Epithelial cell of esophagus (primary cell): ENCODE results near the gene GPR22.
A peak's percentile ranks its signal among the peaks of the same experiment; 100 is the strongest.

ENCODE experiments used
- DNase-seq: peaks from one replicate; pipeline ENCODE4 v3.0.0; 2010; ENCODE audit warnings: low read depth
- H3K4me3 ChIP-seq: 2 replicates; pipeline ENCODE4 v1.5.1; 2011; ENCODE audit warnings: mild to moderate bottlenecking, low read length, control low read depth
- CTCF ChIP-seq: IDR thresholded peaks from 2 replicates; pipeline ENCODE4 v1.5.1; 2011; ENCODE audit warnings: low read depth, mild to moderate bottlenecking, low read length, control low read depth, inconsistent platforms; ENCODE audit not compliant: insufficient read depth; ENCODE audit errors: missing control alignments

Gene GPR22

DNA sequence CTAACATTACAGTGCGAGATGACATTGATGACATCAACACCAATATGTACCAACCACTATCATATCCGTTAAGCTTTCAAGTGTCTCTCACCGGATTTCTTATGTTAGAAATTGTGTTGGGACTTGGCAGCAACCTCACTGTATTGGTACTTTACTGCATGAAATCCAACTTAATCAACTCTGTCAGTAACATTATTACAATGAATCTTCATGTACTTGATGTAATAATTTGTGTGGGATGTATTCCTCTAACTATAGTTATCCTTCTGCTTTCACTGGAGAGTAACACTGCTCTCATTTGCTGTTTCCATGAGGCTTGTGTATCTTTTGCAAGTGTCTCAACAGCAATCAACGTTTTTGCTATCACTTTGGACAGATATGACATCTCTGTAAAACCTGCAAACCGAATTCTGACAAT is 4.3 kb downstream of the GPR22 start:
- H3K4me3 ChIP-seq, result no peak overlapping the region
- DNase-seq, result no peak
- no peak for TF ChIP-seq CTCF

- DNase-seq, result no peak
- no peak for TF ChIP-seq CTCF
- no peak overlapping the region for H3K4me3 ChIP-seq
These were observed 9.4 kb downstream of the GPR22 start for GRCh38 chr7:107479303-107479702.

DNA sequence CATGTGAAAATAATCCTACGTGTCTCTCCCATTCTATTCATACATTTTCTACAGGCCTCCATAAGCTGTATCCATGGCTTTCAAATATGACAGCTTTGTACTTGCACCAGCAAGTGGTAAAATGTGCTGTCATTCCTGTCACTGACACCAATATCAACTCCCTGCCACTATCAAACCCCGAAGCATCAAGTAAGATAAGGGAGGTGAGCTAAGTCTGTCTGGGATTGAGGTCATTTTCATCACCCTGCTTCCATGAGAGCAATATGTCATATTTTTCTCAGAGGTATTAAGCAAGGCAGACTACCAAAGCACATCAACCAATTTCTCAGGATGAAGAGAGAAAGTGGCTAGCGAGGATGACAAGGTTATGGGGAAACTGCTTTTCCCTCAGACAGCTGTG is 11.1 kb downstream of the GPR22 start:
- H3K4me3 ChIP-seq, result no peak overlapping the region
- TF ChIP-seq CTCF, result no peak

DNA sequence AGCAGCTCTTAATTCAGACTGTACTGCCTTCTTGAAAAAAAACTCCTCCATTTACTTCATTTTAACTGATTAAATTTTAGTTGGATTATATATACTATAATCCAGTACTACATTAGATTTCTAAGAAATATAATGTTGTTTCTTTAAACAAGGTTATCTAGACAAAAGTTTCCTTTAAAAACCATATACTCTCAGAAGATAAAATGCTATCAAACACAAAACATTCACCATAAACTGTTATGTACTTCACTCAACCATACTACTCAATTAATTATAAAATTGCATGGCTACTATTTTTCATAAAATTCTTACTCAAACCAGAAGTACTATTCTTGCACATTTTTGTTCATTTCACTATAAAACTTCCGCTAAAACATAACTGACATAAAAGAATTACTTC is 12.7 kb downstream of the GPR22 start:
- TF ChIP-seq CTCF, result no peak
- no peak overlapping the region for H3K4me3 ChIP-seq
- no peak for DNase-seq

More for the DNA sequence above, 11.1 kb downstream of the GPR22 start:
- no peak for DNase-seq

DNA sequence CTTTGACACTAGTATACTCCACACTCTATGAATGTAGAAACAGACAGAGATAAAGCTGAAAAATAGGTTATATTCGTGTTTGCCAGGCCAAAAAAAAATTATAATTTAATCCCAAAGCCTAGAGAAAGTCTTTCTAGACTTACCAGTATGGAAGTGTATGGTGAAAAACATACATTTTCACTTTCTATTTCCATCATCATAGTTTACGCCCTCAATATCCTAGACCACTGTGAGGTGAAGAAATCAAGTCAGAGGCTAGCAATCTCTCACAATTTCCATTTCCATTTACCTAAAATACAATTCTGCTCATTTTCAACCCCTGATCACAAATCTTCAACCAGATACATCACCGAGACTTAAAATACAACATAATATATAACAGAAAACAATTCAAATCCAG is 16.2 kb downstream of the GPR22 start:
- no peak for TF ChIP-seq CTCF
- DNase-seq, result no peak
- no peak overlapping the region for H3K4me3 ChIP-seq

- TF ChIP-seq CTCF, result no peak
- no peak overlapping the region for H3K4me3 ChIP-seq
- no peak for DNase-seq
These were observed 23.0 kb downstream of the GPR22 start for GRCh38 chr7:107492875-107493274.

- peak; percentile 54 for DNase-seq
- H3K4me3 ChIP-seq, result no peak overlapping the region
- TF ChIP-seq CTCF, result no peak
These were observed 24.5 kb downstream of the GPR22 start for GRCh38 chr7:107494315-107494751.
